HepG2 (cell line): Measurements from ENCODE around the gene MAN1A1. TPM values are rescaled to one million over a fixed set of nuclear protein-coding genes. Genes with fewer than 3 reads are reported as not detected.

Experiments
- ARHGAP35 ChIP-seq: sonication (generic); formaldehyde crosslinking; IDR thresholded peaks from 2 replicates; pipeline ENCODE4 v1.9.0; 2022; ENCODE audit warnings: mild to moderate bottlenecking, inconsistent platforms, moderate library complexity, missing genetic modification reagents, borderline replicate concordance
- ATF7-NPFF ChIP-seq: sonication (generic); formaldehyde crosslinking; IDR thresholded peaks from 2 replicates; pipeline ENCODE4 v1.8.1; 2023; ENCODE audit warnings: mild to moderate bottlenecking, low read depth, missing genetic modification reagents, moderate library complexity
- BCL3 ChIP-seq: sonication (generic); formaldehyde crosslinking; IDR thresholded peaks from 2 replicates; pipeline ENCODE4 v1.5.1; 2020; ENCODE audit warnings: mild to moderate bottlenecking, missing genetic modification reagents, moderate library complexity
- HDAC6 ChIP-seq: fragments of 200-600 bp; sonication (generic); IDR thresholded peaks from 2 replicates; pipeline ENCODE4 v1.7.0; 2017; ENCODE audit warnings: mild to moderate bottlenecking, antibody characterized with exemption, low read length, low read depth
- HOMEZ ChIP-seq: IDR thresholded peaks from 2 replicates; pipeline ENCODE4 v1.6.1; 2016; ENCODE audit warnings: low read depth
- NCOA5 ChIP-seq: sonication (generic); formaldehyde crosslinking; IDR thresholded peaks from 2 replicates; pipeline ENCODE4 v1.4.0; 2020; ENCODE audit warnings: missing genetic modification reagents
- PBX3 ChIP-seq: sonication (generic); formaldehyde crosslinking; IDR thresholded peaks from 2 replicates; pipeline ENCODE4 v1.8.1; 2023; ENCODE audit warnings: missing genetic modification reagents, inconsistent platforms, borderline replicate concordance
- PLSCR1 ChIP-seq: sonication (generic); formaldehyde crosslinking; IDR thresholded peaks from 2 replicates; pipeline ENCODE4 v1.5.0; 2020; ENCODE audit warnings: missing genetic modification reagents, mild to moderate bottlenecking, borderline replicate concordance
- POGK ChIP-seq: sonication (generic); formaldehyde crosslinking; conservative IDR thresholded peaks from 2 replicates; pipeline ENCODE4 v1.8.0; 2022; ENCODE audit warnings: mild to moderate bottlenecking, moderate library complexity, missing genetic modification reagents
- RXRB ChIP-seq: IDR thresholded peaks from 2 replicates; pipeline ENCODE4 v1.6.1; 2016; ENCODE audit warnings: borderline replicate concordance, missing genetic modification reagents, missing compliant biosample characterization
- SIN3B ChIP-seq: fragments of 150-350 bp; IDR thresholded peaks from 2 replicates; pipeline ENCODE4 v1.6.1; 2014; ENCODE audit warnings: low read length
- SP2 ChIP-seq: sonication (generic); formaldehyde crosslinking; IDR thresholded peaks from 2 replicates; pipeline ENCODE4 v1.5.1; 2020; ENCODE audit warnings: mild to moderate bottlenecking, missing genetic modification reagents
- THAP7 ChIP-seq: sonication (generic); formaldehyde crosslinking; IDR thresholded peaks from 2 replicates; pipeline ENCODE4 v1.8.1; 2023; ENCODE audit warnings: mild to moderate bottlenecking, missing genetic modification reagents
- ZGPAT ChIP-seq: IDR thresholded peaks from 2 replicates; pipeline ENCODE4 v1.6.1; 2016; ENCODE audit warnings: mild to moderate bottlenecking
- ZNF841 ChIP-seq: sonication (generic); formaldehyde crosslinking; IDR thresholded peaks from 2 replicates; pipeline ENCODE4 v1.8.1; 2023; ENCODE audit warnings: missing genetic modification reagents, borderline replicate concordance
- ZUFSP ChIP-seq: sonication (generic); formaldehyde crosslinking; IDR thresholded peaks from 2 replicates; pipeline ENCODE4 v1.9.0; 2021; ENCODE audit warnings: missing genetic modification reagents, mild to moderate bottlenecking, borderline replicate concordance
- polyA plus RNA-seq, 8 experiments: library from polyadenylated mRNA; depleted of rRNA in 3 of 8; stranded (reverse) in 7 of 8; unstranded in 1 of 8; fragments of >200 nt; fragmentation: Illumina TruSeq in 4 of 8; extraction: Trizol in 4 of 8; gene quantifications; 2 replicates each; pipeline versions ENCODE4 v1.2.1 to v1.2.3, GENCODE V29; 2011 to 2016; ENCODE audit warnings: low read depth in 4 of 8, missing spikeins in 1 of 8, mixed read lengths in 1 of 8; ENCODE audit not compliant: insufficient read depth in 1 of 8
- total RNA-seq, 5 experiments: library from RNA; depleted of rRNA; stranded (reverse); fragments of >200 nt; fragmentation: Illumina TruSeq; extraction: Trizol; gene quantifications; 2 replicates each; pipeline ENCODE4 v1.2.3, GENCODE V29; 2016; ENCODE audit warnings: low read depth in 1 of 5

Gene MAN1A1
- total and polyA plus RNA-seq, 2 of the 13 experiments (the other 11 are each of a cell fraction or from before 2014, with no cell fraction given) = 156 to 236 TPM

GRCh38 chr6:119170447-119171087, 179.0 kb downstream of the MAN1A1 start (continued):
- TF ChIP-seq BCL3 (no peak), HOMEZ (CRISPR knock-in tag) (peak; percentile 16; the same call in 1 of the 2 replicates), ZNF841 (CRISPR knock-in tag) (no peak), ATF7-NPFF (no peak), SP2 (CRISPR knock-in tag) (no peak), PLSCR1 (CRISPR knock-in tag) (no peak), ARHGAP35 (CRISPR knock-in tag) (no peak), HDAC6 (no peak), RXRB (peak; percentile 54; the same call in 1 of the 2 replicates), NCOA5 (CRISPR knock-in tag) (no peak), PBX3 (CRISPR knock-in tag) (0 out of 2 replicates have a peak, but pooled peaks have one; percentile 45), POGK (no peak), SIN3B (no peak), ZUFSP (CRISPR knock-in tag) (no peak), ZGPAT (peak; percentile 87), THAP7 (CRISPR knock-in tag) (no peak)
